ENCODE results near the gene PDAP1. TPM values are rescaled to one million over a fixed set of nuclear protein-coding genes. Genes with fewer than 3 reads are reported as not detected.
"Not testable (repeated sequence)": the region's sequence is repeated elsewhere in the genome, so short reads cannot be mapped to it uniquely, and the experiment has no call there.

PDAP1 gene
- polyA plus RNA-seq, 1 donor = 119 TPM

DNA sequence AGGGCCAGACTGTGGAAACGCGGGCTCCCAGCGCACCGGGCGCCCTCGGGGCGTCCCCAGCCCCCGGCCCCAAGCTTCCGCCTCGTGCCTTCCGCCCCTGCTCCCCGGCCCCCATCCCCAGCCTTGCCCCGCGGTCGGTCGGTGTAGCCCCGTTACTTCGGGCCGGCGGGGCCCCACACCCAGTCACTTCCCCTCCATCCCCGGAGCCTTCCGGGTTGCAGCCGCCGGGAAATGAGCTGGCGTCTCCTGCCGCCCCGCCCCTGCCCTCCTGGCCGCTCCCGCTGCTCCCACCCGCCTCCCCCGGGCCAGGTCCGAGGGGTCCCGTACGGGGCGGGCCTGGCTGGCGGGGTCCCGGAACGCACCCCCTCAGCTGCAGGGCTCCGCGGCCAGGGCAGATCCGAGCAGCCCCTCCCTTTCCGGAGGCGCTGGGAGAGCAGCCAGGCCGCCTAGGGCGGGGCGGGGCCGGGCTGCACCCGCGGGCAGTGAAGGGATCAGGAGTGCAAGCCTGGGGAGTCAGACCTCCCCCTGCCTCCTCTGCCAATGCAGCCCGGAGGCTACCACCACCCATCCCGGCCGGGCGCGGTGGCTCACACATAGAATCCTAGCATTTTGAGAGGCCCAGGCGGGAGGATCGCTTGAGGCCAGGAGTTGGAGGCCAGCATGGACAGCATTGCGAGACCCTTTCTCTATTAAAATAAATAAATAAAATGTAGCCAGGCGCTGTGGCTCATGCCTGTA lies 33.2 kb downstream of the PDAP1 start:
- peak; percentile 80 for DNase-seq

DNA sequence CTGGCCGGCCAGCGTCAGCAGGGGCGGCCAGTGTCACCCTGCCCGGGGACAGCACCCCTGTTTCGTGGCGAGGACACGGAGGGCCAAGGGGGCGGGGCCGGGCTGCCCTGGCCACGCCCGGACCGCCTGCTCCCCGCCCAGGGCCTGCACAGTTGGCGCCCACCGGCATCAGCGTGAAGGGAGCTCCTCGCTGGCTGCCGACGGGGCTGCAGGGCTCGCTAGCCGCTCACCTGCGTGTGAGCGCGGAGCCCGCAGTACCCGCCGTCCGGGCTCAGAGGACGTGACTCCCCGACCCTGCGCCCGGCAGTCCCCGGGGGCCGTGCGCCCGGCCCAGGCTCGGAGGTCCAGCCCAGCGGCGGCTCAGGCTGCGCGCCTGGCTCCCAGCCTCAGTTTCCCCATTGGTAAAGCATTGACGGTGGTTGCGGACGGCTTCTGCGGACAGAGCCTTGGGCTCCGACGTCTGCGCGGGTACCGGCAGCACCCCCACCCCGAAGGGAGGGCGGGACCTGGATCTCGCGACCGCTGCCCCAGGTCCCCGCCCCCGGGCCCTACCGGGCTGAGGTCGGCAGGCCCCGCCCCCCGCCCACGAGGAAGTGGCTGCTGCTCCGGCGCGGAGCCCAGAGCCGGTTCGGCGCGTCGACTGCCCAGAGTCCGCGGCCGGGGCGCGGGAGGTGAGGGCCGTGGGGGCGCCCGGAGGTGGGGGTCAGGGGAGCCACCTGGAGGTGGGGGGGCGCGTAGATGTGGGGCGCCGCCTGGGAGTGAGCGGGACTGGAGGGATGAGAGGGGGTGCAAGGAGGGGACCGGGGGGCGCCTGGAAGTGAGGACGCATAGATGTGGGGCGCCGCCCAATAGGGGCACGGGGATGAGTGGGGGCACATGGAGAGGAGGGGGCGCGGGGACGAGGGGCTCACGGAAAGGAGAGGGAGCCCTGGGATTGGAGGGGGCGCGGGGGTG lies 34.0 kb downstream of the PDAP1 start, which contains the start of gene ARPC1B:
ARPC1B (plus strand) TSS at position 620 of the 954 bp plus-strand sequence. CDS start 10,985 bp downstream, outside the sequence.
- DNase-seq = peak; percentile 64

DNA sequence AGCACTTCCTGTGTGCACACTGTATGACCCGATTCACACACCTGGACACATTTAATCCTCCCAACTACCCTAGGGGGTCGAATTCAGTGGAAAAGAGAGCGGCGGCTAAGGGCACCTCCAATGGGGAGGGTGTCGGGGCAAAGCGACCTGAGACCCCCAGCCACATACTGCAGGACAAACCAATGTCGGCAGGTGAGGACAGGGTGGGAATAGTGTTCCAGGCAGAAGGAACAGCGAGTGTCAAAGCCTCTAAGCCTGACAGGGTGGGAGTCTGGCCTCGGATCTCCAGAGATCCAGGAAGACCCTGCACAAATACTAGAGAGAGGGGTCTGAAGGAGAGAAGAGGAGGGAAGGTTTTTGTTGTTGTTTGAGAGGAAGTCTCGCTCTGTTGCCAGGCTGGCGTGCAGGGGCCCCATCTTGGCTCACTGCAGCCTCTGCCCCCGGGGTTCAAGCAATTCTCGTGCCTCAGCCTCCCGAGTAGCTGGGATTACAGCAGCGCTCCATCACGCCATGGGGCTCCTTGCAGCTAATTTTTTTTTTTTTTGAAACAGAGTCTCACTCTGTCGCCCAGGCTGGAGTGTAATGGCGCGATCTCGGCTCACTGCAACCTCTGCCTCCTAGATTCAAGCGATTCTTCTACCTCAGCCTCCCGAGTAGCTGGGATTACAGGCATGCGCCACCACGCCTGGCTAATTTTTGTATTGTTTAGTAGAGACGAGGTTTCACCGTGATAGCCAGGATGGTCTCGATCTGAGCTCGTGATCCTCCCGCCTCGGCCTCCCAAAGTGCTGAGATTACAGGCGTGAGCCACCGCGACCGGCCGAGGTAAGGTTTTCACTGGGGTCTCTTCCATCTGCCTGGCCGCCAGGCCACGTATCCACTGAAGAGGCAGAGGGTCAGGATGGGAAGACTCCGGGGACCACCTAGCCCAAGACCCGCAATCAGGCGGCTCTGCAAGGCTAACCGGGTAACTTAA lies 35.0 kb downstream of the PDAP1 start:
- no peak for DNase-seq

DNA sequence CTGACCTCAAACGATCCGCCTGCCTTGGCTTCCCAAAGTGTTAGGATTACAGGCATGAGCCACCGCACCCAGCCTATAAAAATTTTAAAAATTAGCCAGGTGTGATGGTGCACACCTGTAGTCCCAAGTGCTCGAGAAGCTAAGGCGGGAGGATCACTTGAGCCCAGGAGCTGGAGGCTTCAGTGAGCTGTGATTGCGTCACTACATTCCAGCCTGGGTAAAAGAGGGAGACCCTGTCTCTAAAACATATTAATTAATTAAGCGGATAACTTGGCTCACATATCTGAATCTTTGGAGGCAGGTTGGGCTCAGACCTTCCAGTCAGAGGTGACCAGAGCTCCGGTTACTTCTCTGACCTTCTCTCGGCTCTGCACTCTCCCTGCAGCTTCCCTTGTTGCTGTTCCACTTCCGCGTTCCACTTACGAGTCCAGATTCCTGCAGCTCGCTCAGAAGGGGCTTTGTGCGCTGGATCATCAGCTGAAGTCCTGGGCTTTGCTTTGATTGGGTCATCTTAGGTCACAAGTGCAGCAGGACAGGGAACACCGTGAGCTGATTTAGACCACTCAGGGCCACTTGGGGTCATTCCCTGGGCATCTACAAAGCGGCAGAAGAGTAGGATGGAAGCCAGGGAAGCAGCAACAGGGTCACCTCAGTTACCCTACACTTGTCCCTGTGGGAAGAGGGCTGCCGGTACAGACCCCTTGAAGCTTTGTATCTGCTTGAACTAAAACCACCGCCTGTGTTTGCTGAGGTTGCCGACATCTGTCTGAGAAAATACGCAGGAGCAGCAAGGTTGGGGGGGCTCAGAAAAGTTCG lies 35.9 kb downstream of the PDAP1 start:
- DNase-seq = no peak

DNA sequence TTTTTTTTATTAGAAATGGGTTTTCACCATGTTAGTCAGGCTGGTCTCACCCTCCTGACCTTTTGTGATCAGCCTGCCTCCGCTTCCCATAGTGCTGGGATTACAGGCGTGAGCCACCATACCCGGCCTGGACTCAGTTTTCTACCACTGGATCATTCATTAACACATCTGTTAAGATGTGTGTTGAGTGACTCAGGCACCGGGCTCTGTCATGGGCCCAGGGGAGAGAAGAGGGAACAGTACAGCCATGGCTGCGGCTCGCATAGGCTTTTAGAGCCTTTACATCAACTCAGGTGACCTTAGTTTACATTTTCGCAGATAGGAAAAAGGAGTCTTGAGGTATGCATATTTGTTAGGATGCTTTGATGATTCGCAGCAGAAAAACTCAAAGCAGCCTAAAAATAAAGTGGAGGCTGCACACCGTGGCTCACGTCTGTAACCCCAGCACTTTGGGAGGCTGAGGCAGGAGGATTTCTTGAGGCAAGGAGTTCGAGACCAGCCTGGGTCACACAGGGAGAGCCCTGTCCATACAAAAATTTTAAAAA lies 36.9 kb downstream of the PDAP1 start:
- DNase-seq = no peak

GRCh38 chr7:99369767-99370391 lies 38.5 kb downstream of the PDAP1 start:
- peak; percentile 57 for DNase-seq

DNA sequence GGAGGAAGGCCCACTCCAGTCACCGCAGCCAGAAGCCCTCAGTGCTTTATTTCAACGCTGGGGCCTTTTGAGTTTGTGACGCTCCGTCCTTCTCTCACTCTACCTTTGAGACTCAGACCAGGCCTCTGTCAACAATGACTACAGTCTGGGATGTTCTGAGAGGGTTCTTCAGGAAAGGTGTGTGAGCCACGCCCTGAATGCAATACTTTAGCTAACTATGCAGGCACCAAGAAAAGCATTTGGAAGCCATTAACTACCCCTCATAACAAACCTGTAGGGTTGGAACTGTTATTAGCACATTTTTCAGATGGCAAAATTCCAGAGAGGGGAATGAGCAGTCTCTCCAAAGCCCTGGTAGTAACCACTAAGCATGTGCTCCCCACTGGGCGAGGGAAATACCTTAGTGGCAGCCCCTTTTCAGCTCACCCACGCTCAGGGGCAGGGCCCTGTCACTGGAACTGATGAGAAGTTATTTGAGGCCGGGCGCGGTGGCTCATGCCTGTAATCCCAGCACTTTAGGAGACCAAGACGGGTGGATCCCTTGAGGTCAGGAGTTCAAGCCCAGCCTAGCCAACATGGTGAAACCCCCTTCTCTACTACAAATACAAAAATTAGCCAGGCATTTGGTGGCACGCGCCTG lies 39.5 kb downstream of the PDAP1 start:
- no peak for DNase-seq

DNA sequence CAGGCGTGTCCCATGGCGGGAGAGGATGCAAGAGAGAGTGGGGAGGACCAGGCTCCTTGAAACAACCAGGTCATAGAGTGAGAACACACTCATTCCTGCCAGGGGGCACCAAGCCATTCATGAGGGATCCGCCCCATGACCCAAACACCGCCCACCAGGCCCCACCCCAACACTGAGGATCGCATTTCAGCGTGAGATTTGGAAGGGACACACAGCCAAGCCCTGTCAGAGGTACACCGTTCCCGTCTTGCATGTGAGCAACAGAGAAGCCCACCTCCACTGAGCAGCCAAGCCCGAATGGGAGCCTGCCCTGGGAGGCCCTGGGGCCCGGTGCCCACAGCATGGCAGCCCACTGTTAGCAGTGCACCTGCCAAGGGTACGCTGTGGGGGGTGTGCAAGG lies 41.8 kb downstream of the PDAP1 start:
- DNase-seq = no peak

- no peak for DNase-seq
Measured at GRCh38 chr7:99365318-99366141, 42.9 kb downstream of the PDAP1 start.

DNA sequence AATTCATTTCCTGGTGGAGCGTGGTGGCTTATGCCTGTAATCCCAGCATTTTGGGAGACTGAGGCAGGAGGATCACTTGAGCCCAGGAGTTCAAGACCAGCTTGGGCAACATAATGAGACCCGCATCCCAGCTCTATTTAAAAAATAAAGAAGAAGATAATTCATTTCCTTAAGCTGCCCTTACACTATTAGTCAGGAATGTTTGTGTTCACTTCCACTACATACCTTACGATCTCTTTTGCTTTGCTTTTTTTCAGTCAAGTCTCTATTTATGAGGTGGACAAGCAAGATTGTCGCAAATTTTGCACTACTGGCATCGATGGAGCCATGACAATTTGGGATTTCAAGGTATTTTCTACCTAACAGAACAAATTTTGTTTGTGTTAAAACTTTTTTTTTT lies 45.1 kb downstream of the PDAP1 start:
- no peak for DNase-seq

GRCh38 chr7:99362801-99363200 lies 45.6 kb downstream of the PDAP1 start:
- DNase-seq = no peak

GRCh38 chr7:99359465-99360154 lies 48.8 kb downstream of the PDAP1 start:
- DNase-seq = no peak

- not testable (repeated sequence) for DNase-seq
Measured at GRCh38 chr7:99358521-99358920, 49.9 kb downstream of the PDAP1 start.

- DNase-seq = no peak
Measured at GRCh38 chr7:99357701-99358490, 50.5 kb downstream of the PDAP1 start.

- no peak for DNase-seq
Measured at GRCh38 chr7:99355098-99355497, 53.3 kb downstream of the PDAP1 start.

DNA sequence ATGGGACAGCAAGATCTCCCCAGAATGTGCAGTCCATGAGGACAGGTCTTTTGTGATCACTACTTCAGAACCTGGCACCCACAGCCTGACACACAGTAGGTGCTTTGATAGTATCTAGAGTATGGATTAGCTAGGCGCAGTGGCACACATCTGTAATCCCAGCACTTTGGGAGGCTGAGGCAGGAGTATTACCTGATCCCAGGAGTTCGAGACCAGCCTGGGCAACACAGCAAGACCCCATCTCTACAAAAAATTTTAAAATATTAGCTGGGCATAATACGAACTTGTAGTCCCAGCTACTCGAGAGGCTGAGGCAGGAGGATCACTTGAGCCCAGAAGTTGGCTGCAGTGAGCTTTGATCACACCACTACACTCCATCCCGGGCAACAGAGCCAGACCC lies 56.1 kb downstream of the PDAP1 start:
- DNase-seq = no peak

- DNase-seq = not testable (repeated sequence)
Measured at GRCh38 chr7:99350641-99351040, 57.8 kb downstream of the PDAP1 start.

All from hindlimb muscle (tissue), 1 donor.